Measurements from ENCODE around the gene IGF2BP2.
"Not testable (repeated sequence)": the region's sequence is repeated elsewhere in the genome, so short reads cannot be mapped to it uniquely, and the experiment has no call there.

IGF2BP2 gene

DNA sequence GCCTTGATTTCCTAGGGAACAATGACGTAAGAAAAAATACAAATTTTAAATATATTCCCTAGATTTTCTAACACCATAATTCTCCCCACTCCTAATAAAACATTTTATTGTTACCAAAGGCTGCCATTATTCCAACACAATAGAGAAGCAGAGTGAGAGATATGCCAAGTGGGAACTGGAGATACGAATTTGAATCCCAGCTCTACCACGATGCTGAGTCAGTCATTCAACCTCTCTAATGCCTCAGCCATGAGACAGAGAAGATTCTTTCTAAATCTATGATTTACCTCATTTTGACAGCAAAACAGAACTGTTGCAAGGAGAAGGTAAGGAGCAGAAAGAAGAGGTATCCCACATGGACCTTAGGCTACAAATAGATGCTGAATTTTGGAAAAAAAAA, 112.5 kb downstream of the IGF2BP2 start:
- DNase-seq (ENCODE audit: low read depth, low spot score), result no peak

DNA sequence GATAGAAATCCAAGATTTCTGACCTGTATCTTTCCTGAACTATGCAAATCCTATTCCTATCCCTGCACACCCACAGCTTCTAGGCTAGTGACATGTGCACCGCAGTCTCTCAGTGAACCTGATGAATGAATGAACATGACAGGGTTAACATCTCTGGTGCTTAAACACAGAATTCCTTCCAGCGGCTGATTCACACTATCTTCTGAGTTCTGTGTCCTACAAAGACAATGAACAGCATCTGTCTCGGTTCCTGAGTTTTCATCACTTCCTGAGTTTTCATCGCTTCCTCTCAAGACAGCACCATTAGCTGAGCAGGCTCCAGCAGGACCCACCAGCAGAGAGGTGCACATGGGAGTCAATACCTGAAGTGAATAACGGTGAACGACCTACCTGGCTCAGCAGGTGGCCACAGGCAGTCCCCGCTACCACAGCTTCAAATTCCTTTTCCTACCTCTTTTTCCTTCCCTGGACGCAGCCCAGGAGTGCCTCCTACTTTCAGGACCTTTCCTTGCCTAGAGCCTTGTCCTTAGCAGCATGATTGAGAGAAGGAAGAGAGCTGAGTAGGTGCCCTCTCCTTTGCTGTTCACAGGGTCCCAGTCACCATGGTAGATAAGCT, 113.5 kb downstream of the IGF2BP2 start:
- DNase-seq (ENCODE audit: low read depth, low spot score), result no peak

DNA sequence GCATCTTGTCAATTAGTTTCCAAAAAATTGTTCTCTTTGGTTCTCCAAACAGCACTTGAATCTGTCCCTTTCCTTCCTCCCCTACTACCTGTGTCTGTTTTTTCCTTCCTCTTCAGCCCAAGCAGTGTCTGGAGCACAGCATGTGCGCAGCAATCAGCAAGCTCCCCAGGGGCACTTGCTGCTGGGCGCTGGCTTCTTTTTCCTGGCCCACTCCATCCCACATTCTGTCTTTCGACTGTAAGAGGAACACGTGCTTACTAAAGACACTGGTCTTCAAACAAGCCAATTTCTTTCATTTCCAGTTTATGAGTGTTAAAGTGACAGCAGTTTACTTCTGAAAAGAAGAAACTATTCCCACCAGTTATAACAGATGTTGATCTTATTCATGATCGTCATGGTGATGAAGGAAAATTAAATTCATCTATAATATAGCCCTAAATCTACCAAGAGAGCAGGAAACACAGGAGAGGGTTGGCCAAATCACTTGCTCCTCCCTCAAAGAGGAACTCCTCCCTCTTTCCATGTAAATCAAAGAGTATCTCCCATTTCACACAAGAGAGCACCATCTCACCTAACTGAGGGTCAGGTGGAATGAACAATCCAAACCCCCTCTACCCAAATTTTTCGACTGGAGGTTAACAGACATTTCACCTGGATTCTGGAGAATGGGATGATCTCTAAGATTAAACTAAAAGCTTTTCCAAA, 115.4 kb downstream of the IGF2BP2 start:
- no peak for DNase-seq (ENCODE audit: low read depth, low spot score)

DNA sequence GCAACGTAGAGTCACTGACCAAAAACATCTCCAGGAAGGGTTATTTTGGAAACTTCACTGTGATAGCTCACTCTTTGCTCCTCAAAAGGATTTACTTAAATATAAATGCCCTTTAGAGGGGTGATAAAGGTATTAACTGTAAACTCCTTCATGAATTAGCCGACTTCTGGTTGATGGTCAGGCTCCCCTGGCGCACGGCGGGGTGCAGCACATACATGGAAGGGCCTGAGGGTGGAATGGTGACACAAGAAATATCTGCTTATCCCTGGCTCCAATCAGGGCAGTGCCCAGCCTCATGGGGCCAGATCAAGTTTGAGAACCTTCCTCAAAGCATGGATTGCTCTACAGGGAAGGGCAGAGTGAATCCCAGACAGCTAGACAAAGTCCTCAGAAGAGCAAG, 116.5 kb downstream of the IGF2BP2 start:
- DNase-seq (ENCODE audit: low read depth, low spot score), result no peak

DNA sequence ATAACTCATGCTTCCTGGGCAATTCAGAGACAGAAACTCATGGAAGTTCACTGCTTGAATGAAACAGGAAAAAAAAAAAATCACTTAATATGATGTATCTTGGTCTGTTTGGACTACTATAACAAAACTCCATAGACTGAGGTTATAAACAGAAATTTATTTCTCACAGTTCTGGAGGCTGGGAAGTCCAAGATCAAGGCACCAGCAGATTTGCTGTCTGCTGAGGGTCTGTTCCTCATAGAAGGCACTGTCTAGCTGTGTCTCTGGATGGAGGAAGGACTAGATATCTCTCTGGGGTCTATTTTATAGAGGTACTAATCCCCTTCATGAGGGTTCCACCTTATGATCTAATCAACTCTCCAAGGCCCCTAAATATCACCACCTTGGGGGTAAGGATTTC, 119.3 kb downstream of the IGF2BP2 start:
- DNase-seq (ENCODE audit: low read depth, low spot score), result no peak

DNA sequence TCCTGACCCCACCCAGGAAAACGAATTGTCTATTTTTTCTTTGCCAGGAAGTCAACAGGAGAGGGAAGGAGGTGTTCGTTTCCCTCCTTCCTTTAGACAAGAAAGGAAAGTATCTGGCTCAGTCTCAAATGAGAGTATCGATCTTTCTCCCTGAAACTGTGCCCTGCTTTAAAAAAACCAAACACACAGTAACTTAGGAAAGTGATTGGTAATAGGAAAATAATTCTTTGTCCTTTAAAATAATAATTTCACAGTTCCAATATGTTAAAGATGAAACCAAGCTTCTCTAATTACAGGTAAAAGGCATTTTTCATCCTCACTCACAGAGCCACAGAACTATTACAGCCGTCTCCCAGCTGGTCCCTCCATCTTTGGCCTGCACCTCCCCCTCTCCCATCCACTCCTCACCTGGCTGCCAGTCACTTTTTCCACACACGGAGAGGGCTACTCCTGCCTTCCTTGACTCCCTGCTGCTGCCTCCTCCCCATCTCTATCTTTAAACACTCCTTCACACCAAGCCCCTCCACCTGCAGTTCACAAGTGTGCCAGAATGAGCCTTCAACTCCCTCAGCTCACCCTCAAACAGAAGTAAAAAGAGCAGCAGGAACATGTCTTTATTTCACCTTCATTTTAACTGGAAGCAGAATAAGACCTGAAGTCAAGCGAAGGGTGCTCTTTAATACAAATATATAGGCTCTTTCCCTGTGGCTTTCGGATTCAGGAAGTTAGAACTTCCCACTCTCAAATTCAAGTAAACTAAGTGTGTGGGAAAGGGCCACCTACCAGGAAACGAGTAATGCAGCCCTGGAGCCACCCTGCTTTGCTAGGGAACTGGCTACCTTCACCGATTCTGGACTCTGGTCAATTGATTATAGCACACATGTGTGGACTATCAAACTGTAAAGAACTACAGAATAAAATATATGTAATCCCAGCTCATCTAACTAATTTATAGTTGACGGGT, 122.3 kb downstream of the IGF2BP2 start:
- DNase-seq (ENCODE audit: low read depth, low spot score), result no peak

DNA sequence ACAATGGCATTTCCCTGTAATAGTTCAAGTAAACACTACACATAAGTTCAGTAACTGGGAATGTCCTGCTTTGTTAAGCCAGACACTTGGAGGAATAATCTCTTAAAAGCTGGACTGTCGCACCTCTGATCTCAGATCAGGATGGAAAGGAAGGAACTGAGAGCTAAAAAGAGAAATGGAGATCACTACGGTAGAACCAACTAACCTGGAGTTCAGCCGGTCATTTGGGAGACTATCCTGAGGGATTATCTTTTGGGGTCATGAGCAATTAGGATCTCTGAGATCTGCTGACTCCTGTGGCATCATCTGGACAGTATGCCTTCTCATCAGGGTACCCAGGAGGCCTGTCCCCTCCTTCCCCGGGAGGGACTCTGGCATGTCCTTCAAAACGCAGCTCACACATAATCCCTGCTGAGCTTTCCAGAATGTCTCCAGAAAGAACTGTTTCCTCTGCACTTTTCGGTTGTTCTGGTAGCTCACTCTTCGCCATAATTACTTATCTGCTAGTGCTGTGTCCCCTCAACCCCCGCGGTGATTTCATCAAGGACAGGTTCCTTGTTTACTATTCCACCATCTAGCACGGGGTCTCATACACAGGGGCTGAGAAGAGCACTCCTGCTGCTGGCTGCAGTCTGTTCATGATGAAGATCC, 123.1 kb downstream of the IGF2BP2 start:
- no peak for DNase-seq (ENCODE audit: low read depth, low spot score)

DNA sequence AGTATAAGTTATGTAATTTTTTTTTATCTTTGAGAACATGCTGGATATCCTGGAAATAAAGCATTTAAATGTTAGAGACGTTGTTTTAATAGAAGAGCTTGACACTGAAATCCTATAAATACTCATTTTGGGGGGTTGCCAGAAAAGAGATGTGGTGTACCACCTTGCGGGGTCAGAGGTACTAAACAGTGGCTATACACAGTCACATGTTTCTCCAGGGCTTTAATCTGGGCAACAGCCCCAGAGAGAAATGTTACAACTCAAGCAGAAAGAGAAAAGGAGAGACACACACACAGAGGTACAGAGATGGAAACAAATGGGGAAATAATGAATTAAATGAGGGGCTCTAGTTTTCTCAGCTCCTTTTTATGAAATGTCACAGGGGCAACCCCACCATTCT, 124.9 kb downstream of the IGF2BP2 start:
- no peak for DNase-seq (ENCODE audit: low read depth, low spot score)

DNA sequence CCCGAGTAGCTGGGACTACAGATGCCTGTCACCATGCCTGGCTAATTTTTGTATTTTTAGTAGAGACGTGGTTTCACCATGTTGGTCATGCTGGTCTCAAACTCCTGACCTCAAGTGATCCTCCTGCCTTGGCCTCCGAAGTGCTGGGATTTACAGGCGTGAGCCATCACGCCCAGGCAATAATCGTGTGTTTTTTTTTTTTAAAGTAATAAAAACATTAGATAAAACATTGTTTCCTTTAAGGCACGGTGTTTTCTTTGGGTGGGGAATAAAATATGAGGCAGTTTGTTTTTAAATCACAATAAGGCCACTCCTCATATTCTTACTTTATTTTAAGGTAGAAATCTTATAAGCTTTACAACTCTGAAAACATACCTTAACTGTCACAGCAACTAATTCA, 127.6 kb downstream of the IGF2BP2 start:
- not testable (repeated sequence) for DNase-seq (ENCODE audit: low read depth, low spot score)

DNA sequence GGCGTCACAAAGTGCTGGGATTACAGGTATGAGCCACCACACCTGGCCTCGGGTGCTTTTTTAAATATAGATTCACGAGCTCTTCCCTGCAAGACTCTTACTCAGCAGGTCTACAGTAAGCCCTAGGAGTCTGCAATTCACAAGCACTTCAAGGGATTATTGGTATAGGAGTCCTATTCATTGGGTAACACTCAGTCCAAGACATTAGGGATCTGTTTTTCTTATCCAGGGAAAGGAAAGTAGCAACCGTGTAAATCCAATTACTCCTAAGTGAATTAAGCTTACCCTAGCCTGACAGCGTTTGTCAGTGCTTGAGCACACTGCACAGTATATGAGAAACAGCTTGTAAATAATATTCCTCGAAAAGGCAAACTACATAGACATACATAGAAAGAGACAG, 128.8 kb downstream of the IGF2BP2 start:
- DNase-seq (ENCODE audit: low read depth, low spot score), result no peak

DNA sequence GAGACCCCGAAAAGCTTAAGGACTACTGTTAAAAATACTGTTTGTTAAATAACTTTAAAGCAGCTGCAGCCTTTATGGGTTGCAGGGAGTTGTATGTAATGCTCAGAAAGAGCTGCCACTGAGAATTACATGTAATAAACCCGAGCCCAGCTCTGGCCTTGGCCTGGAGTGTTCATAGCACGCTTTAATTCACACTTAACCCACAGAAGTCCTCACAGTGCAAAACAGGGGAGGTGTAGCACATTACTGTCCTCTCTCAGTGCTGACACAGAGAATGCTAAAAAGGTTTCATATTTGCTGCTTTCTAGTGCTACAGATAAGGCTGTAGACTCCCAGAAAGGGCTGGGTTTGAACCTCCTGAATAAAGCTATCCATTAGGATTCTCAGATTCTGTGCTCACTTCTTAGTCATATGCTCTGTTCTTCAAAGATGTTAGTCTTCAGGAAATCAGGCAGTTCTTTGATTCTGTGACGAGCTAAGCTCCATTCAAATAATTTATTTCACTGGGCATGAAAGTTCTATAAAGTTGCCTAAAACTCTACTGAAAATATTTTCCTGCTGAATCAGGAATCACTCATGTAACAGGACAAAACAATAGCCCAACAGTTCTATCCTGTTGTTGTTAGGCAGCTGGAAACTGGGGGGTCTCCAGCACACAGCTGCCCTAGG, 130.7 kb downstream of the IGF2BP2 start:
- DNase-seq (ENCODE audit: low read depth, low spot score), result no peak

DNA sequence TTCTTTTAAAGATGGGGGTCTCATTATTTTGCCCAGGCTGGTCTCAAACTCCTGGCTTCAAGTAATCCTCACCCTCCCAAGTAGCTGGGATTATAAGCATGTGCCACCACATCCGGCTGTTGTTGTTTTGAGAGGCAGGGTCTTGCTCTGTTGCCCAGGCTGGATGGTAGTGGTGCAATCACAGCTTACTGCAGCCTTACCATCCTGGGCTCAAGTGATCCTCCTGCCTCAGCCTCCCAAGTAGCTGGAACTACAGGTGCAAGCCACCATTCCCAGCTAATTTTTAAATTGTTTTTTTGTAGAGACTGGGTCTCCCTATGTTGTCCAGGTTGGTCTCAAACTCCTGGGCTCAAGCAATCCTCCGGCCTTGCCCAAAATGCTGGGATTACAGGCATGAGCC, 133.2 kb downstream of the IGF2BP2 start:
- no peak for DNase-seq (ENCODE audit: low read depth, low spot score)

DNA sequence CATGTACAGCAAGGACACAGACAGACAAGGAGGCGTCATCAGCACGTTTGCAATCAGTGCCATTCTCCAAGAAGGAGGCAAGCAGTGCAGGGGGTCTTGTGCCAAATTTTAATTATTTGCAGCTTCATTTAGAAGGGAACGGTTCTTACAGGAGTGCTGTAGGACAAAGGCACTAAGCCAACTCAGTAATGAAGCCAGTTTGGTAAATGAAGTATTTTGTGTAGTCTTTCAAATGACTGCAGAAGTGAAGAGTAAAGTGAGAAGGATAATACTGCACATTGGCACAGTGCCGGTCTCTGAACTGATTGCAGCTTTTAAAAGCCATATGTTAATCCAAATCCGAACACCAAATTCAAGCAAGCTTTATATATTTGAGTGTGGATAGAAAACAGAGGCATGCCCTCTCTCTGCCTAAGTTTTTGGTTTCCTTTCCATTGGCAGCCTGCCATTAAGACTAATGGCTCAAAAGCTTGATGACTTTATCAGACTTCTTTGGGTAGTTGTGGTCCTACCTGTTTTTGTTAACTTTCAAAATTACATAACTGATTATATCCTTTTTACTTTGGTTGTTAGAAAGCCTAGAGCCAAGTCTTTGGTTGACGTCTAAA, 137.5 kb downstream of the IGF2BP2 start:
- no peak for DNase-seq (ENCODE audit: low read depth, low spot score)

DNA sequence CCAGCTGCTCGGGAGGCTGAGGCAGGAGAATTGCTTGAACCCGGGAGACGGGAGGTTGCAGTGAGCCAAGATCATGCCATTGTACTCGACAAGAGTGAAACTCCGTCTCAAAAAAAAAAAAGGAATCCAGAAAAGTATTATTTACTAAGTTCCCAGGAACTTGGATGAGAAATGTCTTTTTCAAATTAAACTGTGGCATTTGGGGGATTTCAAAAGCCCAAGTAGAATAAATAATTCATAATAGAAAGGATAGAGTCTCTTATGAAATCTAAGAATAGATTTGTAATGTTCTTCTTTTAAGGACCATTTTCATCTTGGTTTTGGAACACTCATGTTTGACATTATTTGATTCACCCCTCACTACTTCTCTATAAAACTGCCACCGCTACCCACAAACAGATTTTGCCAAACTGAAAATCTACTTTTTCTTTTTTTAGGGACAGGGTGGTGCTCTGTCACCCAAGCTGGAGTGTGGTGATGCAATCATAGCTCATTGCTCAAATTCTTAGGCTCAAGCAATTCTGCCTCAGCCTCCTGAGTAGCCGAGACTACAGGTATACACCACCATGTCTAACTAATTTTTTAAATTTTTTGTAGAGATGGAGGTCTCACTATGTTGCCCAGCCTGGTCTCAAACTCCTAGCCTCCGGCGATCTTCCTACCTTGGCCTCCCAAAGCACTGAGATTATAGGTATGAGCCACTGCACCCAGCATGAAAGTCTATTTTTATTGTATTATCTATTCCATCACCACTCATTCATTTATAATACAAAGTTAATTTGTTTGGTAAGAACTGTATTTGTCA, 139.4 kb downstream of the IGF2BP2 start:
- DNase-seq (ENCODE audit: low read depth, low spot score), result no peak

DNA sequence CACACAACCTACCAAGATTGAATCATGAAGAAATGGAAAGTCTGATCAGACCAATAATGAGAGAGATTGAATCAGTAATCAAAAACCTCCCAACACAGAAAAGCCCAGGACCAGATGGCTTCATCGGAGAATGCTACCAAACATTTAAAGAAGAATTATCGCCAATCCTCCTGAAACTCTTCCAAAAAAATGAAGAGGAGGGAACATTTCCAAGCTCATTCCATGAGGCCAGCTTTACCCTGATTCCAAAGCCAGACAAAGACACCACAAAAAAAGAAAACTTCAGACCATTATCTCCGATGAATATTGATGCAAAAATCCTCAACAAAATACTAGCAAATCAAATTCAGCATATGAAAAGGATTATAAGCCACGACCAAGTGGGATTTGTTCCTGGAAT, 144.6 kb downstream of the IGF2BP2 start:
- no peak for DNase-seq (ENCODE audit: low read depth, low spot score)

DNA sequence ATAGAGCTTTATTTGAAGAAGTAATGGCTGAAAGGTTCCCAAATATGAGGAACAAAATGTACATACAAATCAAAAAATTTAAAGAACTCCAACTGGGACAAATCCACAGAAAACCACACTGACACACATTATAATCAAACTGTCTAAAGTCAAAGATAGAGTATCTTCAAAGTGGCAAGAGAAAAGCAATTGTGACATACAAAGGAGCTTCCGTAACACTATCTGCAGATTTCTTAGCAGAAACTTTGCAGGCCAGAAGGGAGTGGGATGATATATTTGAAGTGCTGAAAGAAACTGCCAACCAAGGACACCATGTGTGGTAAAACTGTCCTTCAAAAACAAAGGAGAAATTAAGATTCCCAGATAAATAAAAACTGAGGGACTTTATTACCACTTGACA, 146.8 kb downstream of the IGF2BP2 start:
- DNase-seq (ENCODE audit: low read depth, low spot score), result no peak

DNA sequence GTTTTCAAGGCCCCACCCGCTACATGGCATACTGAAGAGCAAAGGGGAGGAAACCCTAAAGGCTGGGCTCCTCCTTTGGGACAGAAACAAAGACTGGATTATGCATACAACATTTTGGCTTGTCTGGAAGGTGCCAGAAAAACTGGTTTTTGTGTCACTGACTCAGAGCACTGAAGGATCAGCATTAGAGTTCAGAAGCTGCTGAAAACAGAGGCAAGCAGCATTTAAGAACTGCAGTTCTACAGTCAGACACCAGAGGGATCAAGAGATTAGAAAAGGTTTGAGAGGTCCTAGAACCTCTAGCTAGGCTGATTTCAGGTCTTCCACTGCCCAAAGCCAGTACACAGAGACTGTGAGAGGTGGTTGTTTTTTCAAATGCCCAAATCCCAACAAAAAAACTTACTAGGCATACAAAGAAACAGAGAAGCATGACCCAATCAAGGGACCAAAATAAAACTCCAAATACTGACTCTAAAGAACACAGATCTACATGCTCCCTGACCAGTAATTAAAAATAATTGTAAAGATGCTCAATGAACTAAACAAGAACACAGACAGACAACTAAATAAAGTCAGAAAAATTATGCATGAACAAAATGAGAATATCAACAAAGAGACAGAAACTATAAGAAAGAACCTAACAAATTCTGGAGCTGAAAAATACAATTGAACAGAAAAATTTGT, 147.6 kb downstream of the IGF2BP2 start:
- DNase-seq (ENCODE audit: low read depth, low spot score), result peak; percentile 56

DNA sequence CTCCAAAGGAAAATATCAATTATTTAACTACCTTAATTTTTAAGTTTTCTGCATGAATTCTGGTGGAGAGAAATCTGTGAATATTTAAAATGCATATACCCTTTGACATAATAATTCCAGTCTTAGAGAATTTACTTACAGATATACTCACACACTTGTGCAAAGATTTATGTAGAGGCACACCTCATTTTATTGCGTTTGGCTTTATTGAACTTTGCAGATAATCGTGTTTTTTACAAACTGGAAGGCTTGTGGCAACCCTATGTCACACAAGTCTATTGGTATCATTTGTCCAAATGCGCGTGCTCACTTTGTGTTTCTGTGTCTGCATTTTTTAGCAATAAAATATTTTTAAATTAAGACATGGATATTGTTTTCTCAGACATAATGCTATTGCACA, 157.3 kb downstream of the IGF2BP2 start:
- DNase-seq (ENCODE audit: low read depth, low spot score), result no peak

DNA sequence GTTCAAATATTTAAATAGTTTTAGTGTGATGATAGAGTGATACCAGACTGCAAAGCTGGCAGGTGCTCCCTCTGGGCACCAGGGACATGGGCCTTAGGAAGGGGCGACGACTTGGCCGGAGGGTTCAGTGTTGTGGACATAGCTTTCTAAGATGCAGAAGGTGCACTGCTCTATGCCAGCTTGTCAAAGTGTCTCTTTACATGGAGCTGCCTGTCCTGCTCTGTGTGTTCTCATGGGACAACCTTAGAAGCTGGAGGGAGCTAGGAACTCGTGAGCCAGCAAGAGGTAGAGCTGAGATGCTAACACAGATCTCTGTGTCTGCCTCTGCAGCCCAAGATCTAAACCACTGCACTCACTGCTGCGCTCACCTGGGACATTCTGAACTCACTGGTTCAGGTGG, 160.9 kb downstream of the IGF2BP2 start:
- no peak for DNase-seq (ENCODE audit: low read depth, low spot score)

DNA sequence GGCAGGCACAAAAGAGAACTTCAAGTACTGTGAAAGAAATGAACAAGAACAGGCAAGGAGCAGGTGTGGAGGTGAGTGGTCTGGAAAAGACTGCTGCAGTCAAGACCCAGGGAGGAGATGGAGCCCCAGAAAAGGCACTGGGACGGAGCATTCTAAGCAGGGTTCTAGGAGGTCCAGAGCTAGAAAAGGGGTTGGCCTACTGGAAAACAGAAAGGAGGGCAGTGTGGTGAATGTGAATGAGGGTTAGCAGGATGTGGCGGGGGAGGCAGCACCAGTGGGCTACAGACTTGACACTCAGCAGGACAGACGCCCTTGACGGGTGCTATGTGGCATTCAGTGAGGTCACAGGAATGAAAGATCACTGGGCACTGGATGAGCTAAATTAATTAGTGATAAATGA, 163.1 kb downstream of the IGF2BP2 start:
- DNase-seq (ENCODE audit: low read depth, low spot score), result no peak
